ENCODE data around the gene LPXN.

DNA sequence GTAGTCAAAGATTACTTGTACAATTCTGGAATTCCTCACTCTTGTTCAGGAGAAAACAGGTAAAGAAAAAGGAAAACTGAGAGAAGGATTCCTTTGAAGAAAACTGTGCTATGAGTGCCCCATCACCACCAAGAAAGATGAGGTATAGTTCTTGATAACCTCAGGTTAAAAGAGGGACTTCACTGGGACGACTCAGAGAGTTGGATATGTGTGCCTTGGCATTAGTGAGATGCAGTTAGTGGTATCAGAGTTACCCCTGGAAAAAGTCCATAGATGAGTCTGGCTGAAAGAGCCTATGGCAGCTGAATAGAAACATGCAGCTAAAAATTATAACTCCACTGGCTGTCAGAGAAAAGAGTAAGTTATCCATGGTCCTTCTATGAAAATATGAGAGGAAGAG lies 28.8 kb downstream of the LPXN start:
- TF ChIP-seq CTBP1 (IDR thresholded peaks at IDR 0.05; ENCODE audit: borderline replicate concordance) = no peak
- TF ChIP-seq BHLHE40 (IDR thresholded peaks at IDR 0.05; ENCODE audit: borderline replicate concordance) = no peak
- no peak for TF ChIP-seq L3MBTL2 (conservative IDR thresholded peaks at IDR 0.05)
- TF ChIP-seq ELF4 (IDR thresholded peaks at IDR 0.05) = no peak

All from HEK293T (cell line).